Heart left ventricle (tissue), 16 donors: Measurements from ENCODE around the gene ZNF74. TPM values are rescaled to one million over a fixed set of nuclear protein-coding genes. Genes with fewer than 3 reads are reported as not detected.
"Not testable (repeated sequence)": the region's sequence is repeated elsewhere in the genome, so short reads cannot be mapped to it uniquely, and the experiment has no call there.

Source experiments
- ATAC-seq, 4 donors: fragments of 200-7000 bp; cut with Tn5 transposase; one replicate each; pipeline ENCODE4 v1.9.1; 2020 to 2022; ENCODE audit warnings: moderate library complexity in 4 of 4, mild to moderate bottlenecking in 3 of 4, moderate number of reproducible peaks in 1 of 4
- DNase-seq, 5 donors: peaks; one replicate each; pipeline ENCODE4 v3.0.0-alpha.2; 2020
- H3K27ac ChIP-seq, 12 donors: fragments of 200-600 bp; sonication (generic) in 4 of 12; one replicate each; pipeline versions ENCODE4 v1.5.0 to v1.8.0; 2016 to 2022; ENCODE audit warnings: mild to moderate bottlenecking in 2 of 12
- H3K27me3 ChIP-seq, 9 donors: fragments of 200-600 bp; sonication (generic) in 2 of 9; one replicate each; pipeline versions ENCODE4 v1.5.1 to v1.8.0; 2016 to 2022; ENCODE audit warnings: mild to moderate bottlenecking in 3 of 9
- H3K36me3 ChIP-seq, 9 donors: fragments of 200-600 bp; sonication (generic) in 2 of 9; one replicate each; pipeline versions ENCODE4 v1.5.0 to v1.8.0; 2018 to 2022; ENCODE audit warnings: mild to moderate bottlenecking in 2 of 9
- H3K4me1 ChIP-seq, 12 donors: fragments of 200-600 bp; sonication (generic) in 4 of 12; one replicate each; pipeline versions ENCODE4 v1.5.0 to v1.8.0; 2016 to 2022; ENCODE audit warnings: mild to moderate bottlenecking in 3 of 12
- H3K4me3 ChIP-seq, 12 donors: fragments of 200-600 bp; sonication (generic) in 4 of 12; one replicate each; pipeline versions ENCODE4 v1.5.0 to v1.8.0; 2017 to 2022; ENCODE audit warnings: mild to moderate bottlenecking in 9 of 12, moderate library complexity in 4 of 12
- H3K9me3 ChIP-seq, 12 donors: fragments of 200-600 bp; sonication (generic) in 4 of 12; one replicate each; pipeline versions ENCODE4 v1.5.0 to v1.8.0; 2016 to 2022; ENCODE audit warnings: mild to moderate bottlenecking in 1 of 12
- POLR2A ChIP-seq, 2 donors: fragments of 450-650 bp; IDR thresholded peaks; one replicate each; pipeline ENCODE4 v1.6.1; 2017; ENCODE audit warnings: antibody characterized with exemption in 2 of 2, mild to moderate bottlenecking in 2 of 2, moderate library complexity in 2 of 2
- WGBS, 4 donors: extraction: QIAGEN DNeasy Blood & Tissue Kit in 2 of 4; methylation state at CpG; one replicate each; pipeline versions ENCODE4 v1.1.5 to v1.1.7; 2013 to 2018; 5-methylcytosine and 5-hydroxymethylcytosine counted together
- intact Hi-C, 10 donors: fragments of 100-400 bp; cut with DNase I; formaldehyde crosslinking; loops; one replicate each; pipeline versions ENCODE4 v1.11.1 to v1.14.2; 2022
- long read RNA-seq, 3 donors: library from polyadenylated mRNA; unstranded; transcript quantifications; one replicate each; pipeline ENCODE4 v2.0.0, GENCODE V29; 2020 to 2021
- polyA plus RNA-seq, 2 donors: library from polyadenylated mRNA; stranded (reverse); fragments of 200-250 nt; gene quantifications; one replicate each; pipeline ENCODE4 v1.2.3, GENCODE V29; 2013
- total RNA-seq, 9 donors: library from RNA; depleted of rRNA in 2 of 9; stranded (reverse); fragments of >200 nt in 2 of 9; fragmentation: NEBNext Ultra II Directional in 3 of 9; extraction: Animal tissue kit (Norgen Biotek cat#: 25700) in 3 of 9; gene quantifications; one replicate each; pipeline versions ENCODE4 v1.1.0 to v1.2.4, GENCODE V29; 2016 to 2023
- TF ChIP-seq, protein P1 (sequence below), 12 donors: fragments of 200-600 bp; sonication (generic) in 4 of 12; IDR thresholded peaks; one replicate each; pipeline versions ENCODE4 v1.5.0 to v1.8.0; 2018 to 2022; ENCODE audit warnings: antibody characterized with exemption in 12 of 12, mild to moderate bottlenecking in 5 of 12
- donor health status: ischemic (EF 13 %, LVEDD 7.1; RV severe dilation, severe dysfunction).
- donor health status: healthy with polysubstance abuse.
- donor health status: DM: no; HTN: yes; CAD: no.
- donor health status: DM: no; HTN: no; CAD: no.
- donor health status: ischemic (EF 25% LVEDD 6.9; RV normal size, moderate dysfunction).
- donor health status: ischemic (EF 25% LVEDD 5.7; RV mildly dilated, moderate dysfunction).
- donor health status: healthy.
- donor health status: DM: yes; HTN: yes; CAD: no.
- donor health status: ischemic (EF 35%, LVEDD 5.7; RV mildly dilated, moderate dysfunction).
- donor health status: nonischemic (EF 11% LVEDD 7.7; RV severe dilation, severe dysfunction).
- donor health status: DM: yes; HTN: yes; CAD: no.
- donor health status: PGD.
- donor health status: ischemic (EF 29% LVEDD 5.4; RV normal size, mild dysfunction).
- donor health status: nonischemic (EF 23%, LVEDD 6.1; RV moderate dilation, normal function).

Gene ZNF74
- total RNA-seq (1 to 10 TPM; 3.8 to 6.5 (median 4.8) TPM), polyA plus RNA-seq (1 to 10 TPM; 2.1 to 2.5 TPM)
- long read RNA-seq, donor 1, transcript ZNF74-202 (5 exons, 3,159 nt), result major isoform, 8 of 11 reads
- long read RNA-seq, donor 1, partial matches to known transcripts, result 0 of 11 reads
- long read RNA-seq, donor 1, other reads (novel, unspliced or antisense), result 1 of 11 reads
- long read RNA-seq, donor 2, transcript ZNF74-202 (5 exons, 3,159 nt), result major isoform, 6 of 12 reads
- long read RNA-seq, donor 2, partial matches to known transcripts, result 0 of 12 reads
- long read RNA-seq, donor 2, other reads (novel, unspliced or antisense), result 4 of 12 reads
- long read RNA-seq, donor 3, partial matches to known transcripts, result 0 of 2 reads
- long read RNA-seq, donor 3, other reads (novel, unspliced or antisense), result 0 of 2 reads

DNA sequence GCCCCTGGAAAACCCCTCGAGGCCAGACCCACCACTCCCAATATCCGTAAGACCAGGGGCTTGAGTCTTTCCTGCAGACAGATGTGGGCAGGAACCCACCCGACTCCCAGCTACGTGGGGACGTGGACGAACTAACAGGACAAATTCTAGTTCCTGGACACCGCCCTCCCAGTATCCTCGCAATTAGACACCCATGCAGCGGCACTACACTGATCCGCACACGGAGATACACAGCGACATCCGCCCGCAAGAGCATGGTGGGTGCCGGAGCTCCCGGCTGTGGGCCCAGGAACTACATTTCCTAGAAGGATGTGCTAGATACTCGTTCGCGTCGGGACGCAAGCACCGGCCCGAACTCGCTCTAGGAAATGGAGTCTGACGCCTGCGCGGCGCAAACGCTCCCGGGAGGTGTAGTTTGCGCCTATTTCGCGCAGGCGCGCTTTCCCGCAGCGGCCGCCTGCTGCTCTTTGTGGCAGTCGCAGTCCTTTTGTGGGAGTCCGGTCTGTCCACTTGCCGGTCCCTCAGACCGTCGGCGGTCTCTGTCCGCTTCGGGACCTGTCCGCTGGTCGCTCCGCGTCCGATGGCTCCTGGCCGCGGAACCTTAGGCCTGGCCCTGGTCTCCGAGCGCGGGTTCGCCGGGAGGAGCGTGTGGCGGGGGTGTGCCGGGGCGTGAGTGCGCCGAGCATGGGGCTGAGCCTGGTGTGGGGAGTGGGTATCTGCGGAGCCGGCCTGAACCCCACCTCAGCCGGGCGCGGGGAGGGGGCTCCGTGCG is at the start of gene ZNF74:
Gene ZNF74 (plus strand): TSS at position 447 of the 772 bp plus-strand sequence. CDS start 478 bp downstream, outside the sequence.
- Histone ChIP-seq H3K4me3 (peak within 1 kb of the TSS; percentile 58 to 96 (median 76)), H3K36me3 (no peaks in the 10 kb centered on the region), H3K4me1 (peaks cover 0 to 30% (median 14%) of the 10 kb centered on the region in 12 donors), H3K27me3 (no peaks in the 10 kb centered on the region), H3K27ac (peak within 1 kb of the TSS; percentile 11 to 88 (median 69)), H3K9me3 (no peaks in the 10 kb centered on the region)
- TF ChIP-seq POLR2A (IDR thresholded peaks at IDR 0.05), result peak in 1 of 2 donors; percentile 69
- TF ChIP-seq, protein P1, sequence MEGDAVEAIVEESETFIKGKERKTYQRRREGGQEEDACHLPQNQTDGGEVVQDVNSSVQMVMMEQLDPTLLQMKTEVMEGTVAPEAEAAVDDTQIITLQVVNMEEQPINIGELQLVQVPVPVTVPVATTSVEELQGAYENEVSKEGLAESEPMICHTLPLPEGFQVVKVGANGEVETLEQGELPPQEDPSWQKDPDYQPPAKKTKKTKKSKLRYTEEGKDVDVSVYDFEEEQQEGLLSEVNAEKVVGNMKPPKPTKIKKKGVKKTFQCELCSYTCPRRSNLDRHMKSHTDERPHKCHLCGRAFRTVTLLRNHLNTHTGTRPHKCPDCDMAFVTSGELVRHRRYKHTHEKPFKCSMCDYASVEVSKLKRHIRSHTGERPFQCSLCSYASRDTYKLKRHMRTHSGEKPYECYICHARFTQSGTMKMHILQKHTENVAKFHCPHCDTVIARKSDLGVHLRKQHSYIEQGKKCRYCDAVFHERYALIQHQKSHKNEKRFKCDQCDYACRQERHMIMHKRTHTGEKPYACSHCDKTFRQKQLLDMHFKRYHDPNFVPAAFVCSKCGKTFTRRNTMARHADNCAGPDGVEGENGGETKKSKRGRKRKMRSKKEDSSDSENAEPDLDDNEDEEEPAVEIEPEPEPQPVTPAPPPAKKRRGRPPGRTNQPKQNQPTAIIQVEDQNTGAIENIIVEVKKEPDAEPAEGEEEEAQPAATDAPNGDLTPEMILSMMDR (IDR thresholded peaks at IDR 0.05), result peak in 2 of 12 donors; percentile 11 to 15
- peak; percentile 93 to 99 (median 97) for ATAC-seq
- intact Hi-C loops, result loop anchor here in 1 of 10 donors (5.0 kb wide), 1 partner anchor 72 kb away; the partner anchor contains the start of gene DGCR6L
- peak; percentile 91 to 96 (median 94) for DNase-seq
- 2 to 3% (median 2%) methylated on average over 40 to 71 of the region's 71 CpGs for WGBS, 4 donors

DNA sequence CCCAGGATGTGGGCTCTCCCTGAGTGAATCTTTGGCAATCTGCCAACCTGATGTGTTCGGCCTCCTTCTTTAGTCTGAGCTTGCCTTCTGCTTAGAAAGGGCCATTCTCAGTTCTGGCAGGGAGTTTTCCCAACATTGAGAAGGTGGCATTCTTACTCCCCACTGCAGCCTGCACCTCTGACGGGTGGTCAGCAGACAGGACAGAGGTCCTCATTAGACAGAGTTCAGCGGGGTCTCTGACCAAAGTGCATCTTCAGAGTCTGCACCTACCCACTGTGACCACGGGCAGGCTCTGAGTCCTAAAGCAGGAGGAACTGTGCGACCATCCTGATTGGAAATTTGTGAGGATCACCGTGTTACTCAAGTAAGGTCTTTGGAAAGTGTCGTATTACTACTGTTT is 47.4 kb upstream of the ZNF74 start:
- H3K4me1 ChIP-seq, H3K27me3 ChIP-seq, ATAC-seq, H3K27ac ChIP-seq, DNase-seq, H3K4me3 ChIP-seq, H3K9me3 ChIP-seq, intact Hi-C loops, H3K36me3 ChIP-seq: not testable (repeated sequence)
- 86 to 88% methylated on average over 3 to 4 of the region's 7 CpGs; no CpG with 5 or more reads in 2 of the 4 donors for WGBS, 4 donors

DNA sequence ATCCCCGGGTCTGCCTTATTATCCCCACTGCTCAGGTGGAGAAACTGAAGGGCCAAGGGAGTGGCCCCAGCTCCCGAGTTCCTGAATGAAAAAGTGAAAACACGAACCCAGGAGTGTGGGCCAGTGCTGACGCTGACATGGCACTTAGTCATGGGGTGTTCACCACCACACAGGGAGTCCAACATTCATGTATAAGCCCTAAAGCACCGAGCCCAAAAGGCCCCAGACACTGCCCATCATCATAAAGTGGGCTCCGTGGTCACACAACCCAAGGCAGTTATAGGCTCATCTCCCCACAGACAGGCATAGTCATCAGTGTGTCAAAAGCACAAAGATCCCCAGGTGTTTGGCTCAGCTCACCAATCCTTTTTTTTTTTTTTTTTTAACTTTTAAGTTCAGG is 41.4 kb upstream of the ZNF74 start:
- ATAC-seq, H3K27me3 ChIP-seq, H3K27ac ChIP-seq, H3K36me3 ChIP-seq, H3K4me3 ChIP-seq, DNase-seq, H3K4me1 ChIP-seq, H3K9me3 ChIP-seq, intact Hi-C loops: not testable (repeated sequence)
- WGBS, 4 donors, result 74 to 82% (median 80%) methylated on average over 5 to 6 of the region's 6 CpGs

DNA sequence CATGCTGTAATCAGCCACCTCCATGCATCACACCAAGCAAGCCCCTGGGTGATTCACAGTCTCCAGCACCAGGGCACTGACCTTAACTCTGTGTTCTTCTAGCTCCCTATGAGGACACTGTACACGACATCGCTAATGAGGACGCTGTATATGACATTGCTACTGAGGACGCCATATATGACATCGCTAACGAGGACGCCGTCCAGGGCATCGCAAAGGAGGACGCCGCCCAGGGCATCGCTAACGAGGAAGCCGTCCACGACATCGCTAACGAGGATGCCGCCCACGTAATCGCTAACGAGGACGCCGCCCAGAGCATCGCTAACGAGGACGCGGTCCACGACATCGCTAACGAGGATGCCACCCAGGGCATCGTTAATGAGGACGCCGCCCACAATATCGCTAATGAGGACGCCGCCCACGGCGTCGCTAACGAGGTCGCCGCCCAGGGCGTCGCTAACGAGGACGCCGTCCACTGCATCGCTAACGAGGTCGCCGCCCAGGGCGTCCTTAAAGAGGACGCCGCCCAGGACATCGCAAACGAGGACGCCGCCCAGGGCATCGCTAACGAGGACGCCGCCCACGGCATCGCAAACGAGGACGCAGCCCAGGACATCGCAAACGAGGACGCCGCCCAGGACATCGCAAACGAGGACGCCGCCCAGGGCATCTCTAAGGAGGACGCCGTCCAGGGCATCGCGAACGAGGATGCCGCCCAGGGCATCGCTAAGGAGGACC is 39.5 kb upstream of the ZNF74 start:
- Histone ChIP-seq H3K27me3 (no peaks in the 10 kb centered on the region), H3K9me3 (no peaks in the 10 kb centered on the region), H3K36me3 (no peaks in the 10 kb centered on the region), H3K27ac (no peak overlapping the region), H3K4me1 (no peaks in the 10 kb centered on the region), H3K4me3 (no peak overlapping the region)
- intact Hi-C loops, result no loop called here
- 94 to 95% (median 94%) methylated on average over 81 of the region's 81 CpGs for WGBS, 4 donors
- TF ChIP-seq, protein P1 (IDR thresholded peaks at IDR 0.05), result no peak
- TF ChIP-seq POLR2A (IDR thresholded peaks at IDR 0.05), result no peak
- no peak for ATAC-seq
- no peak for DNase-seq

DNA sequence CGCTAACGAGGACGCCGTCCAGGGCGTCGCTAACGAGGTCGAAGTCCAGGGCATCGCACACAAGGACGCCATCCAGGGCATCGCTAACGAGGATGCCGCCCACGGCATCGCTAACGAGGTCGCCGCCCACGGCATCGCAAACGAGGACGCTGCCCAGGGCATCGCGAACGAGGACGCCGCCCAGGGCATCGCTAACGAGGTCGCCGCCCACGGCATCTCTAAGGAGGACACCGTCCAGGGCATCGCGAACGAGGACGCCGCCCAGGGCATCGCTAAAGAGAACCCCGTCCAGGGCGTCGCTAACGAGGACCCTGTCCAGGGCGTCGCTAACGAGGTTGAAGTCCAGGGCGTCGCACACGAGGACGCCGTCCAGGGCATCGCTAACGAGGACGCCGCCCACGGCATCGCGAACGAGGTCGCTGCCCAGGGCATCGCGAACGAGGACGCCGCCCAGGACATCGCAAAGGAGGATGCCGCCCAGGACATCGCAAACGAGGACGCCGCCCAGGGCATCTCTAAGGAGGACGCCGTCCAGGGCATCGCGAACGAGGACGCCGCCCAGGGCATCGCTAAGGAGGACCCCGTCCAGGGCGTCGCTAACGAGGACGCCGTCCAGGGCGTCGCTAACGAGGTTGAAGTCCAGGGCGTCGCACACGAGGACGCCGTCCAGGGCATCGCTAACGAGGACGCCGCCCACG is 37.9 kb upstream of the ZNF74 start:
- WGBS, 4 donors, result 93 to 97% (median 94%) methylated on average over 96 to 98 of the region's 98 CpGs
- H3K27me3 ChIP-seq, H3K27ac ChIP-seq, H3K36me3 ChIP-seq, H3K4me3 ChIP-seq, H3K9me3 ChIP-seq, intact Hi-C loops, H3K4me1 ChIP-seq, ATAC-seq, DNase-seq: not testable (repeated sequence)

DNA sequence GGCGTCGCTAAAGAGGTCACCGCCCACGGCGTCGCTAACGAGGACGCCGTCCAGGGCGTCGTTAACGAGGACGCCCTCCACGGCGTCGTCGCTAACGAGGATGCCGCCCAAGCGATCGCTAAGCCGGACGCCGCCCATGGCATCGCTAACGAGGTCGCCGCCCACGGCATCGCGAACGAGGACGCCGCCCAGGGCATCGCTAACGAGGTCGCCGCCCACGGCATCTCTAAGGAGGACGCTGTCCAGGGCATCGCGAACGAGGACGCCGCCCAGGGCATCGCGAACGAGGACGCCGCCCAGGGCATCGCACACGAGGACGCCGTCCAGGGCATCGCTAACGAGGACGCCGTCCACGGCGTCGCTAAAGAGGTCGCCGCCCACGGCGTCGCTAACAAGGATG is 37.0 kb upstream of the ZNF74 start:
- H3K4me3 ChIP-seq, H3K4me1 ChIP-seq, H3K9me3 ChIP-seq, H3K27me3 ChIP-seq, intact Hi-C loops, DNase-seq, H3K27ac ChIP-seq, ATAC-seq, H3K36me3 ChIP-seq: not testable (repeated sequence)
- WGBS, 4 donors, result 89 to 96% (median 94%) methylated on average over 50 to 66 of the region's 66 CpGs

DNA sequence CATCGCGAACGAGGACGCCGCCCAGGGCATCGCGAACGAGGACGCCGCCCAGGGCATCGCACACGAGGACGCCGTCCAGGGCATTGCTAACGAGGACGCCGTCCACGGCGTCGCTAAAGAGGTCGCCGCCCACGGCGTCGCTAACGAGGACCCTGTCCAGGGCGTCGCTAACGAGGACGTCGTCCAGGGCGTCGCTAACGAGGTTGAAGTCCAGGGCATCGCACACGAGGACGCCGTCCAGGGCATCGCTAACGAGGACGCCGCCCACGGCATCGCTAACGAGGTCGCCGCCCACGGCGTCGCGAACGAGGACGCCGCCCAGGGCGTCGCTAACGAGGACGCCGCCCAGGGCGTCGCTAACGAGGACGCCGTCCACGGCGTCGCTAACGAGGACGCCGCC is 36.0 kb upstream of the ZNF74 start:
- H3K4me3 ChIP-seq, ATAC-seq, intact Hi-C loops, H3K27me3 ChIP-seq, H3K36me3 ChIP-seq, H3K27ac ChIP-seq, H3K9me3 ChIP-seq, DNase-seq, H3K4me1 ChIP-seq: not testable (repeated sequence)
- WGBS, 4 donors, result 92 to 96% (median 94%) methylated on average over 41 to 57 of the region's 70 CpGs
